GDM1 (cell line): ENCODE measurements around the gene PDE7B.
"Not testable (repeated sequence)": the region's sequence is repeated elsewhere in the genome, so short reads cannot be mapped to it uniquely, and the experiment has no call there.

Experiments
- DNase-seq: peaks from one replicate; lab custom pipeline; 2025; lab: John Stamatoyannopoulos, UW

The PDE7B gene

GRCh38 chr6:136073216-136073615 lies 221.7 kb downstream of the PDE7B start:
- DNase-seq = no peak

- DNase-seq = no peak
Measured at GRCh38 chr6:136076496-136076895, 225.0 kb downstream of the PDE7B start.

GRCh38 chr6:136077834-136078576 lies 226.5 kb downstream of the PDE7B start:
- DNase-seq = no peak

DNA sequence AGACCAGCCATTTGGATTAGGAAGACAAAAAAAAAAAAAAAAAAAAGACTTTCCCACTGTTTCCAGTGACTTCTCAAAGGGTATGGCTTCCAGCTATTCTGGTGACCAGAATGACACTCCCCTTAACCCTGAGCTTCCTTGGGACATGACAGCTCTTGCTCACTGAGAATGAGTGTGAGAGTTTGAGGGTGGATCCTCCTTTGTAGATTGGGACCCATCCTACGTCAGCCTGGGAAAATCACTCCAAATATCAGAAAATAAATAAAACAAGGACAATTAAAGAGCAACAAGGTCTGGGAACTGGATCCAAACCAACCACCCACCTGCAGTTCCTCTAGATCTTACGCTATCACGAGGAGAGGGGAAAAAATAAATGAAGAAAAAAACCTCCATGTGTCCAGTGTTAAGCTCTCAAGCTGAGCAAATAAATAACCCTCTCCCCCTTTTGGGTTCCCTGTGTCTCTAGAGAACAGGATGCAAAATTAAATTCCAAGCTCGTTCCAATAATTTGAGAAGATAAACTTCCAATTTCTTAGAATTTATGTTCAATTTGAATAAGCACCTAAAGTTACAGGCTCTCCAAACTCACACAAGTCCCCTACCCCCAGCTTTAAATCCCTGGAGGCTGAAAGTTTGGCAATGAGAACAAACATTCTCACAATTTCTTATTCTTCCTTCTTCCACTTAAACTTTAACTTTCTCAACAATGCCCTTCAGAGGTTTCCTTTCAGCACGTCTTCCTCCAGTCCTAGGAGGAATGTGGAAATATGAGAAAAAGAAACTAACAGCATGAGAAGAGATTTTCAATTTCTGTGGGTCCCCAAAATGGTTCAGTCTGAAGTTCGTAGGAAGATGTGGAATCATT lies 228.4 kb downstream of the PDE7B start:
- no peak for DNase-seq

- DNase-seq = no peak
Measured at GRCh38 chr6:136083540-136083939, 232.0 kb downstream of the PDE7B start.

DNA sequence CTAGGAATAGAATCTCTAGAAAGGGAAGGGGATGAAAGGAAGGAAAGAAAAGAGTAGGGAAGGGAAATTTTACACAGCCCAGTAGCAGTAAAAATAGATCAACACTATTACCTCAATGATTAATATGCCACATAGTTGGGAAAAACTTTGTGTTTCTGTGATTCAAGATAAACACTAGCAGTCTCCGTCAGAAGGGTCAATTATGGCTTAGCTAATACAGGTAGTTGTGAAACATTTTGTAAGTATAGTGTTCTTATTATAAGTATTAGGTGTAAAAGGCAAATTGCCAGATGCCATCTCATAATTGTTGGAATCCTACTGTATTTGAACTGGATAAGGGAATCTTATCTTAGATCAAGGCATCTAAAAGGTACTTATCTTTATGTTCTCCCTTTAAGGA lies 232.9 kb downstream of the PDE7B start:
- DNase-seq = no peak

DNA sequence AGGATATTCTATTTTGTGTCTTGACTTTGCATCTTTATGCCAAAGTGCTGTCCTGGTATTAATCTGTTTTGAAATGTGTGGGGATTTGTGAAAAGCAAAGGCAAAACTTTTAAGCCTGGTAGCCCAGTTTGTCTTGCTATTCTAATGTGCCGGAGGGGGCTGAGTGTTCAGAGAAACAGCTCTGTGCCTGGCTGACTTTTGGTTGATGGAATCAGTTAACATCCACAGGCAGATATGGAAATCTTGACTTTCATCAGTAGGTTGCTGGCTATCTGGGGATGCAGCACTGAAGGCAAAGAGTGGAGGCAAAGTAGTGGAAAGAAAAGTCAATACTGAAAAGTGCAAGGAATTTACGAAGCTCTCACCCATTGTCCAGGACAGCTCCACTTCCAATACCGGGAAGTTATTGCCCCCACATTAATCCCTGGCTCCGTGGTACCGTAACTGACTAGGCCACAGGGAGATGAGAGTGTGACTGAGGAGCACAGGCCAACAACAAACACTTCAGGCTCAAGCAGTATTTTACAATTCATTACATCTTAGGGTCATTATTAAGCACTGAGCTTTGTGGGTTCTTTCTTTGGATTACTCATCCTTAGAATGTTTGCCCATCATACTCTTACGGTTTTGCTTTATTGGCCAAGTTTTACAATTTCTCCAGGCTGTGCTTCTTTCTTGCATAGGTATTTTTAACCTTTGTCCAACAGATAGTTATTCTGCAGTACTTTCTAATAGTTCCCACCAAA lies 234.0 kb downstream of the PDE7B start:
- DNase-seq = no peak

GRCh38 chr6:136086686-136087085 lies 235.2 kb downstream of the PDE7B start:
- DNase-seq = no peak

GRCh38 chr6:136087986-136088385 lies 236.5 kb downstream of the PDE7B start:
- no peak for DNase-seq

GRCh38 chr6:136088693-136089092 lies 237.2 kb downstream of the PDE7B start:
- no peak for DNase-seq

- DNase-seq = no peak
Measured at GRCh38 chr6:136089876-136090275, 238.4 kb downstream of the PDE7B start.

GRCh38 chr6:136090929-136091328 lies 239.4 kb downstream of the PDE7B start:
- DNase-seq = no peak

DNA sequence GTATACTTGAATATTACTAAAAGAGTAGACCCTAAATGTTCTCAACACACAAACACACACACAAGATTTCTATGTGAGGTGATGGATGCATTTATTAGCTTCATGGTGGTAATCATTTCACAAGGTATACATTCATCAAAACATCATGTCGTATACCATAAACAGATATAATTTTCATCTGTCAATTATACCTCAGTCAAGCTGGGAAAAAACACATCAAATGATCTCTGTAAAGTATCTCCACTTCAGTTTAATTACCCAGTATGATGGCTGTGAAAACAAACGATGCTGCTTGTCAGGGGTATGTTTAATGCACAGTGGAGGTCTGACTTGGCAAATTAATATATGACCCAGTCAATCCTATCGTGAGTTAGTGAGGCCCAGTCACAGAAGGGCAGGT lies 241.4 kb downstream of the PDE7B start:
- no peak for DNase-seq

DNA sequence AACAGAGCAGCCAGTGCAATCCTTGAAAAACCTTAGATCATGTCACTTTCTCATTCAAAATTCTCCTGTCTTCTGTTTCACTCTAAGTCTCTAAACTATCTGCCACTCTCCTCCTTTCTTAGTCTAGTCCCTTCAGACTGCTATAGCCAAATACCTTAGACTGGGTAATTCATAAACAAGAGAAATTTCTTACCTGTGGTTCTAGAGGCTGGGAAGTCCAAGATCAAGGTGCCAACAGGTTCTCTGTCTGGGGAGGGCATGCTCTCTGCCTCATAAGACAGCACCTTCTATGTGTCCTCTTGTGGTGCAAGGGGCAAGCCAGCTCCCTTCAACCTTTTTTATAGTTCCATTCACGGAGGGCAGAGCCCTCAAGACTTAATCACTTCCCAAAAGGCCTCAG lies 242.3 kb downstream of the PDE7B start:
- DNase-seq = no peak

DNA sequence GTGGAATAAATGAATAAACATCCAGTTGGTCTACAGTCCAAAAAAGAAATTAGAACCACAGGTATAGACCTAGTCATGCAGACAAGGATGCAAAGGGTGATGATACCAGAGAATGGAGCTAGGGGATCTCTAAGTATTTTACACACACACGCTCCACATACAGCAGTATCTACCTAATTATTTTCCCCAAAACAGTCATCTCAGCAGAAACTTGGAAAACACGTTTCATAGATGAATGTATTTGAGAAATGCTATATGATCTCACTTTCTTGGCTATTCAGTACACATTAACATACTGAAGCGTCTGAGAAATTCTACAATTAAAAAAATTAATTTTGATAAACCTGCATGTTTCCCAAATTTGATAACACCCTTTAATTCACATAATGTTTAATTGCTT lies 243.3 kb downstream of the PDE7B start:
- no peak for DNase-seq

GRCh38 chr6:136095986-136096385 lies 244.5 kb downstream of the PDE7B start:
- DNase-seq = no peak

DNA sequence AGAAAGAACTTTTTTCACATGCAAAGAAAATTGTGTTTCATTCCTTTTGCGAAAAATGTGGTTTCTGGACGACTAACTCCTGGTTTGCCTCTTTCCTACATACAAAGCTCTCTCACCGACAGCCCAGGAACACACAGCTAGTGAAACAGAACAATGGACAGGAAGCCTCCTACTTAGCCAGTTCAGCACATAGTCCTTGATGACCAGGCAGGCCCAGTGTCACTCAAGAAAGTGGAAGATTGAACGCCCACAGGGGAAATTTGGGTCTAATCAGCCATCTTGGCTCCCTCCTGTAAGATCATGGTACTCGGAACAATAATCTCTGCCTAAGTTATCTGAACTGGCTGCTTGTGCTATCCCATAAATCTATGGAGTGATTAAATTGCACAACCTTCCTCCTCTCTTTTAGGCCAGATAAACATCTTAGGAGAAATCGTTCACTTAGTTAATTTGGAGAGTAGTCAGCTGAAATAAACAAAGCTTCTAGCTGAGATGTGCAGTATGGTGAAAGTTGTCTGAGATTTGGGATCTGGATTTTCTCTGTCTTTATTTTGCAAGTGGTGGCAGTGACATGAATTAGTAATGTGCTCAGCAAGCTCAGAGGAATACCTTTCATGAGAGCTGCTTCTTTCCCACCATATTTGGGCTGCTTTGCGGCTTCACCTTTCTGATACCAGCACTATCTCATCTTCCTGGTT lies 251.6 kb downstream of the PDE7B start:
- DNase-seq = no peak

DNA sequence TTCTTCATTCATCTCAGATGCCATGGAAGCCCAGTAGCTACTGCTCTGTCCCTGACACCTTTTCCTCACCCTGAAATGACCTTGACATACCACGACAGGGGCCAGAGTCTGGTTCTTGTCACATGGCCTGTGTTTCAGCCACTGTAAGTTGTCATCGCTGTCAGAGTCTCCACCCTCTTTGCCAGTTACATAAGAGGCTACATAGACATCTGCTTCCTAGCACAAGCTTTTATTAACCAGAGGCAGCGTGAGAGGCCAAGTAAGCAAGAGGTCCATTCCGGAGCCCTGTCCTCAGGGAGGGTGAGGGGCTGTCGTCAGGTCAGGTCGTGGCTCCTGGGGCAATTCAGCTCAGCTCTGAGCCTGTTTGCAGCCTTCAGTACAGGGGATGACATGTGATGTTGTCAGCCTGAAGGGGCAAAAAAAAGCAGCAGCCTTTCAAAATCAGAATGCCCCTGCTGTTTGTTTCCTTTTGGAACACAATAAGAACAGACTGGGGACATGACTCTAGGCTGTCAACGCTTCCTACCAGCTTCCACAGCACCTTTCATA lies 252.3 kb downstream of the PDE7B start:
- DNase-seq = no peak

DNA sequence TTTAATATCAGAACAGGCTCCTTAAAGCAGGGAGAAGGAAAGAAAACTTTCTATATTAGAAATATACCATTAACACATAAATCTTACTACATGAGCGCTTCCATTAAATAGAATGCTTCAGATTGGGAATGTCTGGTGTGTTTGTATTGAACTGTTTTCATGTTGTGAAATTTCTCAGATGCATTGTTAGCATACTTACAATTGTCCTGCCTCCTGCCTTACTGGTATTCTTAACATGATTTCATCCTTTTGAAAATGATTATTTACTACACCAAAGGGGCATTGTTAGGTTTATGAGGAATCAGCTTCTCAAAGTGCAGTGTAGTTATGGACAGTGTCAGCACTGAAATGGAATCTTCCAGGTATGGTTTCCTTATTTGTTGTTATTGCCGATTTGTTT lies 253.1 kb downstream of the PDE7B start:
- DNase-seq = no peak

- DNase-seq = not testable (repeated sequence)
Measured at GRCh38 chr6:136105797-136106196, 254.3 kb downstream of the PDE7B start.

- no peak for DNase-seq
Measured at GRCh38 chr6:136108361-136108945, 257.0 kb downstream of the PDE7B start.
